GM21381 (cell line): ENCODE measurements around the gene CLDN9.

Source experiments
- ATAC-seq: cut with Tn5 transposase; IDR thresholded peaks from one replicate; pipeline ENCODE4 v1.9.1; 2021; ENCODE audit warnings: mild to moderate bottlenecking, moderate library complexity; ENCODE audit not compliant: unreplicated experiment

CLDN9 gene

DNA sequence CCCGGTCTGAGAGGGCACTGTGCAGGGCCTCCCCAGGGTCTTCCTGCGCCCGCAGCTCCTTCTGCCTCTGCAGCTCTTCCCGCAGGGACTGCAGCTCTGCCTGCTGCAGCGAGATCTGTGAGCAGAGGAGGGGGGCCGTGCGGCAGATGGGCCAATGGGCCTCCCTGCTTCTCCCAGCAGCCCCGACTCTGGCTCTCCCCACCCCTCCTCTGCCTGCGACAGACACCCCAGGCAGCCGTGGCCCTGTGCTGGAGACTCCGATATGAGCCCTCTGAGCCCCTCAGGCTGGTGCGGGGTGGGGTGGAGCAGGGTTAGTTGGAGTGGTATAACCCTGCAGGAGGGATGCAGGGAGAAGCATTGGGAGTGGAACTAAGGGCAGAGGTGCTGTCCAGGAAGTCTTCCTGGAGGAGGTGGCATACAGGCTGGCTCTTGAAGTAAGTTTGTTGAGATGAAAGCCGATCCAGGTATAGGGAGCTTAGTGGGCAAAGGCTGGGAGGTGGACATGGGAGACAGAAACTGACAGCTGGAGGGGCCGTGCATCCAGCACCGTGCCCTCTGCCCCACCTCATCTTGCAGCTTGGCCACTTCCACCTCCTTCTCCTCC lies 16.1 kb downstream of the CLDN9 start:
- no peak for ATAC-seq

GRCh38 chr16:3029491-3030221 lies 16.9 kb downstream of the CLDN9 start:
- ATAC-seq, result no peak

GRCh38 chr16:3030222-3031212 lies 17.8 kb downstream of the CLDN9 start:
- ATAC-seq, result no peak

- ATAC-seq, result no peak
Observed at GRCh38 chr16:3032624-3033023, 19.9 kb downstream of the CLDN9 start.

GRCh38 chr16:3035289-3035971 lies 22.7 kb downstream of the CLDN9 start:
- no peak for ATAC-seq

DNA sequence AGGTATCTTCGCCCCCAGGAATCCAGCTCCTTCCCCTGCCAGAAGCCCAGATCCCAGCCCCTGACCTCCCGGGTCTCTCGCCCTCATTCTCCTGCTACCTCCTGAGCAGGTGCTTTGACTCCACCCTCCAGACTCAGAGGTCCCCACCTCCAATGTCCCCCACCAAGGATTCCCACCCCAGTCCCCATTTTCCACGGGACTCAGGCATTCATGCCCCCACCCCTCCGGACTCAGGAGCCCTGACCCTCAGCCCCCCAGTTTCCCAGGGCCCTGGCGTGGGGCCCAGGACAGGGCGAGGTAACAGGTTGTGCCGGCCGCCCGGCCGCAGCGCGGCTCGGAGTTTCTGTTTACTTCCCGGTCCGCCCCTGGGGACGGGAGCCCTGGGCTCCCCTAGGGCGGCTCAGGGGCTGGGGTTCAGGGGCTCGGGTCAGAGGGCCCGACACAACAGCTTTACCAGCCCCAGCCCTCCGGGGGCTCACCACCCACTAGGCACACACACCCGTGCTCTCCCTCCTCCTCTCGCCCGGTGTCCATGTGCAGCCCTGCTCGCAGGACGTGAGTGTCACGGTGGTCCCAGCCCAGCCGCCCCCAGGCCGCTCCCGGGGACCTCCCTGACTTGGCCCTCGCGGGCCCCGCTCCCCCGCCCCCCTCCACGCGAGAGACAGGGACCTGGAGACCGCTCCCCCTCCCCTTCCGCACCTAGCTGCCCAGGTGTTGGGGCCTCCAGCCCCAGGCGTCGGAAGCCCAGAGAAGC lies 23.4 kb downstream of the CLDN9 start:
- no peak for ATAC-seq

DNA sequence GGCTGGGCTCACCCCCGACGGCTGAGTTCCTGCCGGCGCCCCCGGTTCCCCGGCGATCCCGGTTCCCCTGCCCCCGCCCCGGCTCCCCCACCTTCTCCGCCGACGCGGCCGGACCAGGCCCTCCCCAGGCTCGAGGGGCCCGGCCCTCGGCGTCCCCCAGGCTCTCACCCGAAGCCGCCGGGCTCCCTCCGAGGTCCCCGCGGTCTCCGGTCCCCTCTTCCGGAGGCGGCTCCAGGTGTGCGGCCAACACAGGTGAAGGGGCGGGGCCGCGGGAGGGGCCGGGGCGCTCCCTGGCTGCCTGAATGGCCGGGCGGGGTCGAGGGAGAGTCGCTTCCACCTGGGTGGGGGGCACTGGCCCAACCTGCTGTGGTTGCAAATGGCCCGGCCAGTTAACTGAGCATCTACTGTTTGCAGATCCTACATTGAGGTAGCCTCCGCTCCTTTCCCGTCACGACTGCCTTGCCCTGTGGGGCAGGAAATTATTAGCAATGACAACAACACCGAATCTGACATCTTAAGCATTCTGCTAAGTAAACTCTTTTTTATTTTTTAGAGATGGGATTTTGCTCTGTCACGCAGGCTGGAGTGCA lies 24.1 kb downstream of the CLDN9 start, which contains the start of gene BICDL2:
Gene BICDL2 (minus strand): TSS at position 219 of the 590 bp plus-strand sequence. CDS start 1,448 bp downstream, outside the sequence.
- ATAC-seq, result no peak

GRCh38 chr16:3038256-3038655 lies 25.5 kb downstream of the CLDN9 start:
- ATAC-seq, result no peak

DNA sequence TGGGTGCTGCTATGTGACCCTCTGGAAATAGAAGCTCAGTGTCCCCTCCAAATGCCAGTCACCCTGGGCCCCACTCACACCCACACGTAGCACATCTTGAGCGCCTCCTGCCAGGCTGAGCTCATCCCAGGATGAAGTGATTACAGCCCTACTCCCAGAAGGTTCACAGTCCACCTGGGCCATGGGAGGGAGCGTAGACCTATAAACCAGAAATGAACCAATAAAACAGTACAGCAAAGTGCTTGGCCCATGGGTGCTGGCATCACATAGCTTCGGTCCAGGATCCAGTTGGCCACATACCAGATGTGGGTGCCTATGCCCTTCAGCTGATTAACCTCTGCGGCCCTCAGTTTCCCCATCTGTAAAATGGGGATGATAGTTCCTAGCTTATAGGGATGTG lies 26.2 kb downstream of the CLDN9 start:
- no peak for ATAC-seq

DNA sequence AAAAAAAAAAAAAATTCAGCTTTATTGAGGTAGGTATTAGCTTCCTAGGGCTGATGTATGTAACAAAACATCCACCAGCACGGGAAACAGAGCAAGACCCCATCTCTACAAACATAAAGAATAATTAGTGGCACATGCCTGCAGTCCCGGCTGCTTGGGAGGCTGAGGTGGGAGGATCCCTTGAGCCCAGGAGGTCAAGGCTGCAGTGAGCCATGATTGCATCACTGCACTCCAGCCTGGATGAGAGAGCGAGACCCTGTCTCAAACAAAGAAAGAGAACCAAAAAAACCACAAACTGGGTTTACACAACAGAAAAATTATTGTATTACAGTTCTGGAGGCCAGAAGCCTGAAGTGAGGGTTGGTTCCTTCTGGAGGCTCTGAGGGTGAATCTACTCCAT lies 29.7 kb downstream of the CLDN9 start:
- ATAC-seq, result no peak

- ATAC-seq, result no peak
Observed at GRCh38 chr16:3044708-3045107, 32.0 kb downstream of the CLDN9 start.

GRCh38 chr16:3045758-3046640 lies 33.3 kb downstream of the CLDN9 start, which contains the start of gene MMP25:
Gene MMP25 (plus strand): TSS chr16:3046561. CDS start chr16:3046918, 357 bp downstream.
- ATAC-seq, result no peak

DNA sequence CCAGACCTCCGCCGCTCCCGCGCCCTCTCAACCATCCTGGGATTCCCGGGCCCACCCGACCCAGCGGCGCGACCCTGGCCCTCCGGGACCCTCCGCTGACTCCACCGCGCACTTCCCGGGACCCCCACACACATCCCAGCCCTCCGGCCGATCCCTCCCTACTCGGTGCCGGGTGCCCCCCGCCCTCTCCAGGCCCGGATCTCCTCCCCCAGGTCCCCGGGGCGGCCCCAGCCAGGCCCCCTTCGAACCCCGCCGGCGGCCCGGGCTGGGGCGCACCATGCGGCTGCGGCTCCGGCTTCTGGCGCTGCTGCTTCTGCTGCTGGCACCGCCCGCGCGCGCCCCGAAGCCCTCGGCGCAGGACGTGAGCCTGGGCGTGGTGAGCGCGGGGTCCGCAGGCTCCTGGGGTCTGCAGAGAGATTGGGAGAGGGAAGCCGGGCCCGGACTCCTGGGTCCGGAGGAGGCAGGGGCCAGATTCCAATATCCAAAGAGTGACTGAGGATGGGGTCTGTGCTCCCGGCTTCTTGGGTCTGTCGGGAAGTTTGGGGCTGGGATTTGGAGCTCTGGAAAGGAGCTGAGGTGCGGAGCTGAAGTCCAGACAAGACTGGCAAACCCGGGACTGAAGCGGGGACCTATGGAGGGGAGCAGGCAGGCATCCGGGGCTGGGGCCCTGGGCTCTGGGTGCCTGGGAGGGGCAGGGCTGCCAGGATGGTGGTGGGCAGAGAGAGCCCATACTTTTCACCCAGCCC lies 34.1 kb downstream of the CLDN9 start:
- ATAC-seq, result no peak

DNA sequence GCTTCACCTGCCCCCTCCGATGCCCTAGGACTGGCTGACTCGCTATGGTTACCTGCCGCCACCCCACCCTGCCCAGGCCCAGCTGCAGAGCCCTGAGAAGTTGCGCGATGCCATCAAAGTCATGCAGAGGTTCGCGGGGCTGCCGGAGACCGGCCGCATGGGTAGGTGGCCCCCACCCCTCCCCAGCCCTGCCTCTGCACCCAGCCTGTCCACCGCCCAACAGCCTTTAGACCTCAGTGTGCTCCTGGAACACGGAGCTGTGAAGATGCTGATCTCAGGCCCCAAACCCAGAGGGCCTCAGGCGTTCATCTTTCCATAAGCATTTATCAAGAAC lies 34.6 kb downstream of the CLDN9 start:
- no peak for ATAC-seq

- no peak for ATAC-seq
Observed at GRCh38 chr16:3049921-3050481, 37.3 kb downstream of the CLDN9 start.

DNA sequence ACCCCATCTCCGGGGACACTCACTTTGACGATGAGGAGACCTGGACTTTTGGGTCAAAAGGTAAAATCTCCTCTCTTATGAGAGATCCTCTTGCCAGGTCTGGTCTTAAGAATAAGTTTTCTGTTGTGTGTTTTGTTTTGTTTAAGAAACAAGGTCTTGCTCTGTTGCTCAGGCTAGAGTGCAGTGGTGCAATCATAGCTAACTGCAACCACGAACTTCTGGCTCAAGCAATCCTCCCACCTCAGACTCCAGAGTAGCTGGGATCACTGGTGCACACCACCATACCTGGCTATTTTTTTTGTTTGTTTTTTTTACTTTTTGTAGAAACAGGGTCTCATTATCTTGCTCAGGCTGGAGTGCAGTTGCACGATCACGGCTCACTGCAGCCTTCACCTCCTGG lies 37.8 kb downstream of the CLDN9 start:
- ATAC-seq, result no peak

- no peak for ATAC-seq
Observed at GRCh38 chr16:3051009-3051408, 38.3 kb downstream of the CLDN9 start.

- ATAC-seq, result no peak
Observed at GRCh38 chr16:3051494-3051893, 38.8 kb downstream of the CLDN9 start.
